HG03520 (cell line): ENCODE data around the gene CANT1.

Experiments
- ATAC-seq: cut with Tn5 transposase; IDR thresholded peaks from one replicate; pipeline ENCODE4 v1.9.1; 2021; ENCODE audit warnings: mild to moderate bottlenecking, moderate library complexity; ENCODE audit not compliant: unreplicated experiment

CANT1 gene

GRCh38 chr17:79012563-79013134 lies 3.1 kb upstream of the CANT1 start:
- ATAC-seq = no peak

DNA sequence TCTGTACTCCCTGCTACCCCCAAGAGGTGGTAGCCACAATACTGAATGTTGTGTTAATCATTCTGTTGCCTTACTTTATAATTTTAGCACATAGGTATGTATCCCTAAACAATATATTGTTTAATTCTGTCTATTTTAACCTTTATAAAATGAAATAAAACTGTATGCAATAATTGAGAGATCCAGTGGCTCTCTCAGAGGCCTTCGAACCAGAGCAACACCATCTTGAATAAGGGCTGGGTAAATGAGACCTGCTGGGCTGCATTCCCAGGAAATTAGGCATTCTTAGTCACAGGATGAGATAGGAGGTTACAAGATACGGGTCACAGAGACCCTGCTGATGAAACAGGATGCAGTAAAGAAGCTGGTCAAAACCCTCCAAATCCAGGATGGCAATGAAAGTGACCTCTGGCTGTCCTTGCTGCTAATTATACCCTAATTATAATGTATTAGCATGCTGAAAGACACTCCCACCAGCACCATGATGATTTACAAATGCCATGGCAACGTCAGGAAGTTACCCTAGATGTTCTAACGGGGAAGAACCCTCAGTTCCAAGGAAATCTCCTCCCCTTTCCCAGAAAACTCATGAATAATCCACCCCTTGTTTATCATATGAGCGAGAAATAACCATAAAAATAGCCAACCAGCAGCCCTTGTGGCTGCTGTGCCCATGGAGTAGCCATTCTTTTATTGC lies 2.0 kb upstream of the CANT1 start:
- no peak for ATAC-seq

DNA sequence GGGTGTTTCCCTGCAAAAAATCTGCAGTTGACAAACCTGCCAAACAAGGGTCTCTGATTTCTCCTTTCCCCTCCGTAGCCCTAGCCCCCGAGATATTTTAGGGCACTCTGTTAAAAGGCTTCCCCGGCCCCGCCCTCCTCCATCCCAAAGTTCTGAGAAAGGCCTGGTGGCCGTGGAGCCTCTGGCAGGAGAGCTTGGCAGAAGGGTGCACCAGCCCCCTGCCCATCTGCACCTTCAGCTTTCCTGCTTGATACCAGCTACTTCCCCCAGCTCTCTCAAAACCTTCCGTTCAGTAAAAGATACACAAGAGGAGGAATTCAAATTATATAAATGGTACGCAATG lies 711 bp upstream of the CANT1 start:
- ATAC-seq = no peak

DNA sequence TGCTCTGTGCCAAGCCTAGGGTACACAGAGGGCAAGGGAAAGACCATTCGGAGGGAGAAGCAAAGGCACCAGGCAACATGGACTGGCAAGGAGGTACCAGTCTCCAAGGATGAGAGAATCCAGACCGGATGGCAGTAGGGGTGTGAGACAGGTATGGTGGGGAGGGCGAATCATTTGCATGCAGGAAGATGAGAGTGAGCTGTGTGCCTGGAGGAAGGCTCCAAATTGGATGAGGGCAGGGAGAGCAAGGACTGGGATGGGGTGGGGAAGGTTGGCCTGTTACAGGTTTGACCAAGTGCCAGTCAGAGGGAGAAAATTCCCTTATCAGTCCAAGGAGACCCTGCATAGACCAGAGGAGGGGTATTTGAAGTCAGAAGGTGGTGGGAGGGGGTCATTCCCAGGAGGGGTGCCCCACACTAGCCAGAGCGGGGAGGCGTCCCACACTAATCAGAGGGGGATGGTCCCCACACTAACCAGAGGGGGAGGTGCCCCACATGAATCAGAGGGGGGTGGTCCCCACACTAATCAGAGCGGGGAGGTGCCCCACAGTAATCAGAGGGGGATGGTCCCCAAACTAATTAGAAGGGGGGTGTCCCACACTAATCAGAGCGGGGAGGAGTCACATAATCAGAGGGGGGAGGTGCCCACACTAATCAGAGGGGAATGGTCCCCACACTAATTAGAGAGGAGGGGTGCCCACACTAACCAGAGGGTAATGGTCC lies 737 bp downstream of the CANT1 start:
- ATAC-seq = no peak

GRCh38 chr17:79007504-79008381 lies 1.8 kb downstream of the CANT1 start:
- ATAC-seq = no peak

GRCh38 chr17:79006794-79007503 lies 2.6 kb downstream of the CANT1 start:
- no peak for ATAC-seq

DNA sequence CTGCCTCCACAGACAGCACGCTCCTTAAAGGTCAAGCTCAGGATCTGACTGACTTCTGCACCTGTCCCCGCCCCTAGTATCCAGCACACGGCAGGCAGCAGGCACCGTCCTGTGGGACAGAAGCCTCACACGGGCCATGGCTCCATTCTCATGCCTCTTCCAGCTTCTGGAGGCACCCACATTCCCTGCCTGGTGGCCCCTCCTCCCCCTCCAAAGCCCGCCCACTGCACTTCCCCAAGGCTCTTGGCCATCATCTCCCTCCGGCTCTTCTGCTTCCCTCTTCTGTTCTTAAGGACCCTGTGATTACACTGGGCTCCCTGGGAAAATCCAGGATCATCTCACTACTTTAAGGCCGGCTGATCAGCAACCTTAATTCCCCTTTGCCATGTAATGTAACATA lies 3.5 kb downstream of the CANT1 start:
- ATAC-seq = no peak

DNA sequence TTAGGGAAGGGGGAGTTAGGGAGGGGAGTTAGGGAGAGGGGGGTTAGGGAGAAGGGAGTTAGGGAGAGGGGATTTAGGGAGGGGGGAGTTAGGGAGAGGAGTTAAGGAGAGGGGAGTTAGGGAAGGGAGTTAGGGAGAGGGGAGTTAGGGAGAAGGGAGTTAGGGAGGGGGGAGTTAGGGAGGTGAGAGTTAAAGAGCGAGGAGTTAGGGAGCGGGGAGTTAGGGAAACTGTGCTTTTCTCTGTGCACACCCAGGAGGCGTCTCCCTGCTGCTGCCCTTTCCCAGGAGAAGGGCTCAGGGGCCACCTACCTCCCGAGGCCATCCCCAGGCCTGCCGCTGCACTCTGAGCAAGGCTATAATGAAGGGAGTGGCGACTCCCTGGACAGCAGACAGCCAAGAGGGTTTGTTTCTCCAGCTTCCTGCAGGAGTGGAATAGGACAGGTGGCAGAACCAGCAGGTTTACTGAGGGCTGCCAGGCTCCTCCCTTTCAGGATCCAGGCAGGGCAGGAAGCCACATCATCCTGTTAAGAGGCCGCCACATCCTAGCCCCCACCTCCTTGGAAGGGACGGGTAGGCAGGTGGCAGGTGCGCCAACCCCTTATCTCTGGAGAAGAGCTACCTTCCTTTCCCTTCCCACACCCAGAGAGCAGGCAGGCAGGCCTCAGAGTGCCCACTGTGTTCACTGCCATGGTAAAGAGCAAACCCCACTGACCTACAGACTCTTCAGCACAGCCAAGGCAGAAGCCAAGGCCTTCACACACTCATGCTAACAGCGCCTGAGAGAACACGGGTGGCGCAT lies 4.3 kb downstream of the CANT1 start:
- no peak for ATAC-seq

- ATAC-seq = no peak
These were observed 5.7 kb downstream of the CANT1 start for GRCh38 chr17:79003661-79004411.

DNA sequence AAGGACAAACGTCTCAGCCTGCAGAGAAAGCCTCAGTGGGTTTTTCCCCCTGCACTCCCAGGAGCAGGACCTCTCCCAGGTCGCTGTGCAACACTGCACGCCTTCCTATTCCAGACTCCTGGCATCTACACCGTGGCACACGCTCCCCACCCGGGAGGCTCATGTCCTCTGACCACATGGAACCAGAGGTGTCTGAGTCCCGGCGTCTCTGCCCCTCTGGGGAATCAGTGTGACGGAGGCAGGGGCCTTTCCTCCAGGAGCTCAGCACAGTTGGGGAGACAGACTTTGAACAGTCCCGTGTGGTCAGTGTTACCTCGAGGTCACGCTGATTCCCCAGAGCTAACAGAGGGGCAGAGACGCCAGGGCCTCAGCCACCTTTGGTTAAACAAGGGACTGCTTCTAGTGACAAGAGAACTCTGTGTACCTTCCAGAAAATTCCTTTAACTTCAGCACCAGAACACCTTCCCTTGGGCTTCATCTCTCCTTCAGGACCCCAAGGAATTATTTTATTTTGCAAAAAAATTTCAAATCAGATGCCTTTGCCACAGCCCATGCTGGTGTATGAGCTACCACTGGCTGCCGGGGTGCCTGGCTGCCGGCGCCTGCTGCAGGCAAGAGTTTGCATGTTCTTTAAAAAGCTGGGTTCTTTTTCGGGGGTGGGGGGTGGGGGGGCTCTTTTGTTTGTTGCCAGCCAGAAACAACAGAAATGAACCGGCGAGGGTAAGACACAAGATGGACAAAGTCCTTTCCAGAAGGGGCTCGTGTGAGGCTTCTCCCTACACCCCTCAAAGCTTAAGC lies 6.6 kb downstream of the CANT1 start:
- ATAC-seq = no peak

GRCh38 chr17:79002291-79002690 lies 7.3 kb downstream of the CANT1 start:
- no peak for ATAC-seq

DNA sequence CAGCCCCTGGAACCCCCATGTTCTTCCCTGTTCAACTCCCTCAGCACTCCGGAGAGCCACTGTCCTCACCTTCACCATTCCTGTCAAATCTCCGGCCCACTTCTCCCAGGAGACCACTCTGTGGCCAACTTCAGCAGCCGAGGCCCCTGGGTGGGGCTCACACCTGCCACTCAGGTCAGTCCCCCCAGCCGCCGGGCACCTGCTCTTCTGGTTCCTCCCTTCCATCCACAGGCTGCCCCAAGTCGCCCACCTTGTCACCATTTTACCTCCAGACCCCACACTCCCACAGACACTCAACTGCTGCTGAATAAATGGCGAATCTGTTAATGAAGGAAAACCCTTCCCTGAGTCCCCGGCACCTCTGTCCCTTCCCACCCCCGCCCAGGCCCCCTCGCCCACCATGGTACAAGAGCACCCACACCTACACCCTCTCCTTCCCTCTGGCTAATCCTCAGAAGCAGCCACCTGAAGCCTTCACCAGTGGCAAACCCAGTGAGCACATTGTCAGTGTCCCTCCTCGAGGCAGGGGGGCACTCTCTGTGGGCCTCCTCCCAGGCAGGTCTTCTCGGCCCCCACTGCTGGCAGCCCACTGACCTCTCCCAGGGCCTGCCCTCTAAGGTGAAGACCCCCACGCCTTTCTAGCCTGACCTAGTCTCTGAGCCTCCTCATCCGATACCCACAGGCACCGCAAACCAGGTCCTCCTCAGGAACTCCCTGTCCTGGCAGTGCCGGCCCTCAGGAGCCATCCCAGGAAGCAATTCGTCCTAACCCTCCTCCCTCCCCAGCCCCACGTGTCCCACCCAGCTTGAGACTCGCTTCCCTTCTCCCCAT lies 8.2 kb downstream of the CANT1 start:
- ATAC-seq = no peak

- no peak for ATAC-seq
These were observed 9.0 kb downstream of the CANT1 start for GRCh38 chr17:79000396-79001189.

DNA sequence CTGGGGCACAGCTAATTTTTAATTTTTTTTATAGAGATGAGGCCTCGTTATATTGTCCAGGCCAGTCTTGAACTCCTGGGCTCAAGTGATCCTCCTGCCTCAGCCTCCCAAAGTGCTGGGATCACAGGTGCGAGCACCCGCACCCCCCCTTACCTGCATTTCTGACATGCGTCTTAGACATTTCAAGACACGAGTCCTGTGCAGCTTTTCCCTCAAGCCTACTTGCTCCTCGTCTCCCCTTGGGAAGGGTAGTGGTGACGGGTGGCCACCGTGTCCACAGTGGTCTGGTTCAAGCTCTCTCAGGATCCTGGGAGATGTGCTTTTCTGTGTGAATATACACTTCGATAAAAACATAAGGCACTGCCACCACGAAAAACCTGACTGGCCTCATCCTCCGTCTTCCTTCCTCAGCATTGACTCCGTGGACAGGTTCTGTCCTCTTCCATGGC lies 9.6 kb downstream of the CANT1 start:
- ATAC-seq = no peak

DNA sequence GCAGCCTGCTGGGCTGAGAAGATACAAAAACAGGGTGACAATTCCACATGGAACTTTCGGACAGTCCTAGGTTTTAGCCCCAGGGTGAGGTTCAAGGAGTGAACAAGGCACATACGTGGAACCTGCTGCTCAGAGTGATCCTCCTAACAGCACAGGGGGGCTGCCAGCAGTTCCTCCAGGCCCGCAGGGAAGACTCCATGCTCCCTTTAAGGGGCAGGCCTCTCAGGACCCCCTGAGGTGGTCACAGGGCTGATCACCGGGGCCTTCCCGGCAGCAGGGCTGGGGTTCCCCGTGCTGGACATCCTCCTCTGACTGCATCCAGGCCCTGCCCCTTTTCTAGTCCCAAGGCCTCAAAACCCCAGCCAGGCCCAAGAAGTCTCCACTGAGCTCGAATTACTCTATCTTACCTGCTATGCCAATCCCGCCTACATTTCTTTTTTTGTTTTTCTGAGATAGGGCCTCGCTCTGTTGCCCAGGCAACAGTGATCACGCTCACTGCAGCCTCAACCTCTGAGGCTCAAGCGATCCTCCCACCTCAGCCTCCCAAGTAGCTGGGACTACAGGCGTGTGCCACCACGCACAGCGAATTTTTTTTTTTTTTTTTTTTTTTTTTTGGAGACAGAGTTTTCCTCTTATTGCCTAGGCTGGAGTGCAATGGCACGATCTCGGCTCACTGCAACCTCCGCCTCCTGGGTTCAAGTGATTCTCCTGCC lies 10.4 kb downstream of the CANT1 start:
- ATAC-seq = no peak
